ENCODE data around the gene TEAD1. TPM values are rescaled to one million over a fixed set of nuclear protein-coding genes. Genes with fewer than 3 reads are reported as not detected.

The TEAD1 gene
- total RNA-seq, 2 donors from 2014 or later: 47.9 to 87.0 TPM

DNA sequence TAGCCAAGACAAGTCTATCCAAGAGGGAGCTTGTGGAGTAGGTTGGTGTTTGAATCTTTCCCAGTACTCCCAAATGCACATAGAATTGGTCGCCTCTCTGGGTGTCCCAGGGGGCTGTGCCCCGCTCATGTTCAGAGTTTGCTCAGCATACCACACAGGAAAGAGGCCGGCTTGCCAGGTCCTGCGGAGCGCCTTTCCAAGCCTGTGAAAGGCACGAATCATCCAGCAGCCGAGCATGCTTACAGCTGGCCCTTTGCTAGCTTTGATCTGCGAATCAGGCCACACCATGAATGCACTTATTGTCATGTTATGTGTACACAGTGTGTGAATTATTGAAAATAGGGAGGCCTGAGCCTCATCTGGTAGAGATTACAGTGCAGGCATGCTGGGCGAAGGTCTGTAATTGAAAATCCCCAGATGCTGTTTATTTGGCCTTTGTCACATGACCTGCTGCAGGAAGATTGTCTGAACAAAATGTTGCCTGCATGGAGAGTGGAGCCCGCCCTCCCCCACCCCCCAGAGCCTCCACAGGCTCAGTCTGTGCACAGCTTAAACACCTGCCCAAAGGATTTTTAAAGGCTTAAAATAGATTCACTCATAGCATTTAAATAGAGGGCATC is 171.6 kb downstream of the TEAD1 start:
- H3K9me3 ChIP-seq: no peaks in the 10 kb centered on the region
- H3K27ac ChIP-seq: peak overlapping the region; percentile 6 to 30
- 17% methylated on average over 10 of the region's 10 CpGs for WGBS
- no peak for TF ChIP-seq POLR2A (IDR thresholded peaks at IDR 0.05)
- no peak for TF ChIP-seq POLR2AphosphoS5 (IDR thresholded peaks at IDR 0.05)
- TF ChIP-seq, protein P1, sequence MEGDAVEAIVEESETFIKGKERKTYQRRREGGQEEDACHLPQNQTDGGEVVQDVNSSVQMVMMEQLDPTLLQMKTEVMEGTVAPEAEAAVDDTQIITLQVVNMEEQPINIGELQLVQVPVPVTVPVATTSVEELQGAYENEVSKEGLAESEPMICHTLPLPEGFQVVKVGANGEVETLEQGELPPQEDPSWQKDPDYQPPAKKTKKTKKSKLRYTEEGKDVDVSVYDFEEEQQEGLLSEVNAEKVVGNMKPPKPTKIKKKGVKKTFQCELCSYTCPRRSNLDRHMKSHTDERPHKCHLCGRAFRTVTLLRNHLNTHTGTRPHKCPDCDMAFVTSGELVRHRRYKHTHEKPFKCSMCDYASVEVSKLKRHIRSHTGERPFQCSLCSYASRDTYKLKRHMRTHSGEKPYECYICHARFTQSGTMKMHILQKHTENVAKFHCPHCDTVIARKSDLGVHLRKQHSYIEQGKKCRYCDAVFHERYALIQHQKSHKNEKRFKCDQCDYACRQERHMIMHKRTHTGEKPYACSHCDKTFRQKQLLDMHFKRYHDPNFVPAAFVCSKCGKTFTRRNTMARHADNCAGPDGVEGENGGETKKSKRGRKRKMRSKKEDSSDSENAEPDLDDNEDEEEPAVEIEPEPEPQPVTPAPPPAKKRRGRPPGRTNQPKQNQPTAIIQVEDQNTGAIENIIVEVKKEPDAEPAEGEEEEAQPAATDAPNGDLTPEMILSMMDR (IDR thresholded peaks at IDR 0.05): no peak
- no peaks in the 10 kb centered on the region for H3K27me3 ChIP-seq (replicated peaks; ENCODE audit: insufficient read depth)
- peak; percentile 20 for DNase-seq (ENCODE audit: low spot score)
- H3K4me1 ChIP-seq (replicated peaks): peaks cover 10% of the 10 kb centered on the region
- intact Hi-C loops (cut with DNase I): no loop called here
- no peak overlapping the region for H3K4me3 ChIP-seq
- H3K36me3 ChIP-seq: no peaks in the 10 kb centered on the region

DNA sequence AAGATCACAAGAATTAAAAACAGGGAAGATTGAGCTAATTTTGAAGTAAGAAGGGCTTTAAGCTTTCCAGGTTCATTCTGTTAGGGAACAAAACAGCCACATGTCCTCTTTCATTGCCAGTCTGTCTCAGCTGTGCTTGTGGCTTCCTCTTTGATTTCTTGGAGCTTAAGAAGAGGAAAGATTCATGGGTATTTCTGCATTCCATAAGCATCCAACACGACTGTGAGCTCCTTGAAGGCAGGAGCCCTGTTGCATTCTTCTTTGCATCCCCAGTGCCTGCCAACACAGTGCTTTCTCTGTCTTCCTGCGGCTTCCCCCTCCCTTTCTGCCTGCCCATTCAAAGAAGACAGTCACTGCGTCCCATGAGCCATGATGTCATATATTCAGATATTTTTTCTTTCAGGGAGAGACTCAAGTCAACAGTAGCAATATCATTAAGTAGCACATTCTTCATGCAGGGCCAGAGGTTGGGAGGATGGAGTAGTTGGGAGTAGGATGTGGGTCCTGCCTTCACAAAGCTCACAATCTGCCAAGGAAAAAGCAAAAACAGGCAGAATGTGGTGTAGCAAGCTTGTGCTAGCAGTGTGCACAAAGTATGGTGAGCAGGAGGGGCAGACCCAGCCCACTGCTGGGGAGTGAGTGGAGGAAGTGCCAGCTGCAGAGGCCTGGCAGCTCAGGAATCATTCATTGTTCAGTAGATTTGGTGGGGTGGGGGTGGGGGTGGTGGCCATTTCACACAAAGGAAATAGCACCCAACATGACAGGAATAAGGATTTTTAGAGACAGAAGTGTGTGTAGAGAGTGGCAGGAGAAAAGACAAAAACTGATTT is 172.8 kb downstream of the TEAD1 start:
- H3K9me3 ChIP-seq: no peaks in the 10 kb centered on the region
- H3K36me3 ChIP-seq: no peaks in the 10 kb centered on the region
- no peak for DNase-seq (ENCODE audit: low spot score)
- H3K4me1 ChIP-seq (replicated peaks): peaks cover 10% of the 10 kb centered on the region
- no peaks in the 10 kb centered on the region for H3K27me3 ChIP-seq (replicated peaks; ENCODE audit: insufficient read depth)
- intact Hi-C loops (cut with DNase I): no loop called here
- no peak overlapping the region for H3K4me3 ChIP-seq
- 70% methylated on average over 3 of the region's 3 CpGs for WGBS
- TF ChIP-seq, protein P1 (IDR thresholded peaks at IDR 0.05): no peak
- TF ChIP-seq POLR2AphosphoS5 (IDR thresholded peaks at IDR 0.05) (no peak), POLR2A (IDR thresholded peaks at IDR 0.05) (no peak)
- peak overlapping the region; percentile 6 to 30 for H3K27ac ChIP-seq

DNA sequence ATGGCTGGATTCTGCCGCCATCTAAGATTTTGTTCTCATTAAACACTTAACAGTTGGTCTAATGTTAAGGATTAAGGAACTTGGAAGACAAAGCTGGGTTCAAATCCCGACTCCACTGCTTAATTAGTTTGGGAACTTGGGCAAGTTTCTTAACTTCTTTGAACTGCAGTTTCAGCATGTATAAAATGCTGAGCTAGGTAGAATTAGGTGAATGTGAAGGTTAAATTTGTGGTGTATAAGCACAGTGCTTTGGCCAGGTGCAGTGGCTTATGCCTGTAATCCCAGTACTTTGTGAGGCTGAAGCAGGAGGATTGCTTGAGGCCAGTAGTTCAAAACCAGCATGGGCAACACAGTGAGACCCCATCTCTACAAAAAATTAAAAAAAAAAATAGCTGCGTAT is 174.2 kb downstream of the TEAD1 start:
- Histone ChIP-seq H3K4me1 (replicated peaks) (peaks cover 15% of the 10 kb centered on the region), H3K9me3 (no peaks in the 10 kb centered on the region), H3K27me3 (replicated peaks; ENCODE audit: insufficient read depth) (no peaks in the 10 kb centered on the region), H3K4me3 (no peak overlapping the region), H3K36me3 (no peaks in the 10 kb centered on the region), H3K27ac (no peak overlapping the region)
- intact Hi-C loops (cut with DNase I): no loop called here
- WGBS: 96% methylated on average over 3 of the region's 3 CpGs
- TF ChIP-seq, protein P1 (IDR thresholded peaks at IDR 0.05): no peak
- TF ChIP-seq POLR2AphosphoS5 (IDR thresholded peaks at IDR 0.05): no peak
- no peak for TF ChIP-seq POLR2A (IDR thresholded peaks at IDR 0.05)
- DNase-seq (ENCODE audit: low spot score): no peak

DNA sequence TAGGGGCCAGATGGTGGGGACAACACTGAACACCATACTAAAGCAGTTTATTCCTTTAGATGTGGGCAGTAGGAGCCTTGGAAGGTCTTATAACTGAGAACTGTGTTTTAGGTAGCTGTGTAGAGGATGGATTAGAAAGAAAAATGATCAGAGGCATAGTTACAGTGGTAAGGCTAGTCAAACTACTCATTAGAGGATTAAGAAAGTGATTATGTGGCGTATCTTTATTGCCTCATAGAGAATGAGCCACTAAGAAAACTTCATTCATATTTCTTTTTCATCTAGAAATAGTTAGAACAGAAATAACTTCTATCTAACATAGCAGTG is 179.1 kb downstream of the TEAD1 start:
- H3K27ac ChIP-seq: peak overlapping the region; percentile 65 to 76
- peaks cover 10% of the 10 kb centered on the region for H3K4me1 ChIP-seq (replicated peaks)
- no peaks in the 10 kb centered on the region for H3K9me3 ChIP-seq
- 47% methylated on average over 1 of the region's 1 CpG for WGBS
- DNase-seq (ENCODE audit: low spot score): no peak
- TF ChIP-seq POLR2AphosphoS5 (IDR thresholded peaks at IDR 0.05): no peak
- TF ChIP-seq, protein P1 (IDR thresholded peaks at IDR 0.05): no peak
- TF ChIP-seq POLR2A (IDR thresholded peaks at IDR 0.05): no peak
- no peaks in the 10 kb centered on the region for H3K27me3 ChIP-seq (replicated peaks; ENCODE audit: insufficient read depth)
- intact Hi-C loops (cut with DNase I): no loop called here
- no peaks in the 10 kb centered on the region for H3K36me3 ChIP-seq
- no peak overlapping the region for H3K4me3 ChIP-seq
